Smooth muscle cell (in vitro differentiated cells): ENCODE results near the gene ZNF467. TPM values are rescaled to one million over a fixed set of nuclear protein-coding genes. Genes with fewer than 3 reads are reported as not detected.

Source experiments
- DNase-seq: peaks from one replicate; lab custom pipeline; 2025; ENCODE audit not compliant: unreplicated experiment; lab: John Stamatoyannopoulos, UW
- H2AFZ ChIP-seq: fragments of 200-600 bp; sonication (generic); 2 replicates; pipeline ENCODE4 v1.6.0; 2016; ENCODE audit warnings: antibody characterized with exemption, low read depth, mild to moderate bottlenecking
- H3F3A ChIP-seq: fragments of 200-600 bp; sonication (generic); 2 replicates; pipeline ENCODE4 v1.6.0; 2017; ENCODE audit warnings: antibody characterized with exemption, low read depth
- H3K27ac ChIP-seq: fragments of 200-600 bp; sonication (generic); 2 replicates; pipeline ENCODE4 v1.5.1; 2016; ENCODE audit warnings: low read depth, mild to moderate bottlenecking
- H3K27me3 ChIP-seq: fragments of 200-600 bp; sonication (generic); 2 replicates; pipeline ENCODE4 v1.6.1; 2016; ENCODE audit warnings: low read depth, mild to moderate bottlenecking
- H3K36me3 ChIP-seq: fragments of 200-600 bp; sonication (generic); 2 replicates; pipeline ENCODE4 v1.5.1; 2016; ENCODE audit warnings: low read depth
- H3K4me1 ChIP-seq: fragments of 200-600 bp; sonication (generic); 2 replicates; pipeline ENCODE4 v1.5.1; 2016; ENCODE audit warnings: low read depth
- H3K4me2 ChIP-seq: fragments of 200-600 bp; sonication (generic); 2 replicates; pipeline ENCODE4 v1.6.0; 2016; ENCODE audit warnings: mild to moderate bottlenecking
- H3K4me3 ChIP-seq: fragments of 200-600 bp; sonication (generic); 2 replicates; pipeline ENCODE4 v1.5.1; 2016; ENCODE audit warnings: mild to moderate bottlenecking
- H3K79me2 ChIP-seq: fragments of 200-600 bp; sonication (generic); 2 replicates; pipeline ENCODE4 v1.6.0; 2016; ENCODE audit warnings: low read depth, mild to moderate bottlenecking
- H3K9ac ChIP-seq: fragments of 200-600 bp; sonication (generic); 2 replicates; pipeline ENCODE4 v1.6.0; 2016; ENCODE audit warnings: low read depth
- H3K9me3 ChIP-seq: fragments of 200-600 bp; sonication (generic); replicated peaks from 2 replicates; pipeline ENCODE4 v1.5.1; 2016; ENCODE audit warnings: low read depth
- H4K20me1 ChIP-seq: fragments of 200-600 bp; sonication (generic); 2 replicates; pipeline ENCODE4 v1.6.0; 2016; ENCODE audit warnings: low read depth
- CTCF ChIP-seq: fragments of 200-600 bp; sonication (generic); IDR thresholded peaks from 2 replicates; pipeline ENCODE4 v1.5.1; 2017; ENCODE audit warnings: borderline replicate concordance, mild to moderate bottlenecking, antibody characterized with exemption; ENCODE audit not compliant: insufficient read depth, poor library complexity, severe bottlenecking
- WGBS: methylation state at CpG from one replicate; pipeline ENCODE4 v1.1.7; 2016; ENCODE audit warnings: low lambda C conversion rate; 5-methylcytosine and 5-hydroxymethylcytosine counted together
- polyA plus RNA-seq: library from polyadenylated mRNA; unstranded; fragments of >200 nt; fragmentation: Nextera tagmentation; extraction: Ambion mirVana; gene quantifications from 2 replicates; pipeline ENCODE4 v1.2.1, GENCODE V29; 2016
- total RNA-seq: library from RNA; depleted of rRNA; stranded (reverse); fragments of >200 nt; gene quantifications from 2 replicates; pipeline ENCODE4 v1.2.3, GENCODE V29; 2014

The ZNF467 gene
- total and polyA plus RNA-seq, 2 experiments from 2014 or later: 2.0 to 8.2 TPM

- no peaks in the 10 kb centered on the region for H3K4me1 ChIP-seq
- H3K4me3 ChIP-seq: no peak overlapping the region
- H3K27ac ChIP-seq: no peak overlapping the region
- H3K9ac ChIP-seq: no peak overlapping the region
- no peaks in the 10 kb centered on the region for H4K20me1 ChIP-seq
- peaks cover 8% of the 10 kb centered on the region for H3K27me3 ChIP-seq
- 94% methylated on average over 2 of the region's 2 CpGs for WGBS
- H2AFZ ChIP-seq: no peak overlapping the region
- H3F3A ChIP-seq: no peaks in the 10 kb centered on the region
- H3K4me2 ChIP-seq: no peak overlapping the region
- no peaks in the 10 kb centered on the region for H3K79me2 ChIP-seq
- DNase-seq: no peak
- H3K9me3 ChIP-seq: no peaks in the 10 kb centered on the region
- H3K36me3 ChIP-seq: no peaks in the 10 kb centered on the region
- no peak for TF ChIP-seq CTCF
Measured at GRCh38 chr7:149809215-149809614, 35.8 kb upstream of the ZNF467 start.

GRCh38 chr7:149808311-149808710, 34.9 kb upstream of the ZNF467 start:
- H3K4me2 ChIP-seq: no peak overlapping the region
- no peak overlapping the region for H3K27ac ChIP-seq
- no peaks in the 10 kb centered on the region for H4K20me1 ChIP-seq
- H3K4me1 ChIP-seq: no peaks in the 10 kb centered on the region
- TF ChIP-seq CTCF: no peak
- no peak overlapping the region for H3K9ac ChIP-seq
- peaks cover 8% of the 10 kb centered on the region for H3K27me3 ChIP-seq
- no peak overlapping the region for H3K4me3 ChIP-seq
- H3K9me3 ChIP-seq: no peaks in the 10 kb centered on the region
- no peak overlapping the region for H2AFZ ChIP-seq
- 91% methylated on average over 10 of the region's 10 CpGs for WGBS
- no peaks in the 10 kb centered on the region for H3K36me3 ChIP-seq
- no peaks in the 10 kb centered on the region for H3F3A ChIP-seq
- no peaks in the 10 kb centered on the region for H3K79me2 ChIP-seq
- no peak for DNase-seq

- H3K9ac ChIP-seq: no peak overlapping the region
Measured at GRCh38 chr7:149806726-149807125, 33.3 kb upstream of the ZNF467 start.

More at GRCh38 chr7:149806726-149807125, 33.3 kb upstream of the ZNF467 start:
- Histone ChIP-seq H3K36me3 (no peaks in the 10 kb centered on the region), H3K4me2 (no peak overlapping the region), H3F3A (no peaks in the 10 kb centered on the region), H3K9me3 (no peaks in the 10 kb centered on the region), H2AFZ (no peak overlapping the region), H3K4me3 (no peak overlapping the region), H3K27ac (no peak overlapping the region), H3K27me3 (peaks cover 8% of the 10 kb centered on the region), H4K20me1 (no peaks in the 10 kb centered on the region), H3K79me2 (no peaks in the 10 kb centered on the region), H3K4me1 (no peaks in the 10 kb centered on the region)
- 79% methylated on average over 16 of the region's 16 CpGs for WGBS
- TF ChIP-seq CTCF: no peak
- no peak for DNase-seq
